D721Med (cell line): Measurements from ENCODE around the gene TBP.
"Not testable (repeated sequence)": the region's sequence is repeated elsewhere in the genome, so short reads cannot be mapped to it uniquely, and the experiment has no call there.

Experiments used
- DNase-seq: peaks from one replicate; pipeline ENCODE4 v3.0.0; 2011; ENCODE audit warnings: low spot score; ENCODE audit not compliant: insufficient read length
- FAIRE-seq: peaks from 2 replicates; lab custom pipeline; 2011; peaks lifted over from hg19 to GRCh38; lab: Jason Lieb, UNC
- TF ChIP-seq, protein P1 (sequence below): IDR thresholded peaks from 2 replicates; pipeline ENCODE4 v1.5.1; 2012; ENCODE audit warnings: mild to moderate bottlenecking, control low read depth; ENCODE audit not compliant: insufficient read depth; ENCODE audit errors: missing control alignments

Gene TBP

GRCh38 chr6:170554013-170554795, at the start of gene TBP:
TSS of gene TBP (plus strand) at chr6:170554369. CDS start at chr6:170557030, 2,661 bp downstream.
- peak; percentile 68 for FAIRE-seq
- peak; percentile 37 for DNase-seq
- TF ChIP-seq, protein P1, sequence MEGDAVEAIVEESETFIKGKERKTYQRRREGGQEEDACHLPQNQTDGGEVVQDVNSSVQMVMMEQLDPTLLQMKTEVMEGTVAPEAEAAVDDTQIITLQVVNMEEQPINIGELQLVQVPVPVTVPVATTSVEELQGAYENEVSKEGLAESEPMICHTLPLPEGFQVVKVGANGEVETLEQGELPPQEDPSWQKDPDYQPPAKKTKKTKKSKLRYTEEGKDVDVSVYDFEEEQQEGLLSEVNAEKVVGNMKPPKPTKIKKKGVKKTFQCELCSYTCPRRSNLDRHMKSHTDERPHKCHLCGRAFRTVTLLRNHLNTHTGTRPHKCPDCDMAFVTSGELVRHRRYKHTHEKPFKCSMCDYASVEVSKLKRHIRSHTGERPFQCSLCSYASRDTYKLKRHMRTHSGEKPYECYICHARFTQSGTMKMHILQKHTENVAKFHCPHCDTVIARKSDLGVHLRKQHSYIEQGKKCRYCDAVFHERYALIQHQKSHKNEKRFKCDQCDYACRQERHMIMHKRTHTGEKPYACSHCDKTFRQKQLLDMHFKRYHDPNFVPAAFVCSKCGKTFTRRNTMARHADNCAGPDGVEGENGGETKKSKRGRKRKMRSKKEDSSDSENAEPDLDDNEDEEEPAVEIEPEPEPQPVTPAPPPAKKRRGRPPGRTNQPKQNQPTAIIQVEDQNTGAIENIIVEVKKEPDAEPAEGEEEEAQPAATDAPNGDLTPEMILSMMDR: no peak

DNA sequence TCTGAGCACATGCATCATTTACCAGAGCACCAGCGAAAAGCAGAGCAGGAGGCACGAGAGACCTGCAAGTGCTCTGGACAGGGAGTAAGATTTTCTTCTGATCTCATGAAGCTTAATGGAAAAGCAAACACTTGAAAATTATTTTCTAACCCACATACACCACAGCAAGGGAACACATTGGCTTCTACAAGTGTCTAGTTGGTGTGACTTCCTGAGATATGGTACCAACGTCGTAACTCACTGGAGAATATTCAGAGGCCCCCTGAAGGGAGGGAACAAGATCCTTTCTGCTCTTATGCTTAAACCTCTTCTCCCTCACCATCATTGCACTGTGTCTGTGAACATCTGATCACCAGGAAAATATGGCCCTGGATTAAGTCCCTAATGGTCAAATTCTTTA, 49.7 kb upstream of the TBP start:
- TF ChIP-seq, protein P1: no peak
- DNase-seq (no peak), FAIRE-seq (no peak)

DNA sequence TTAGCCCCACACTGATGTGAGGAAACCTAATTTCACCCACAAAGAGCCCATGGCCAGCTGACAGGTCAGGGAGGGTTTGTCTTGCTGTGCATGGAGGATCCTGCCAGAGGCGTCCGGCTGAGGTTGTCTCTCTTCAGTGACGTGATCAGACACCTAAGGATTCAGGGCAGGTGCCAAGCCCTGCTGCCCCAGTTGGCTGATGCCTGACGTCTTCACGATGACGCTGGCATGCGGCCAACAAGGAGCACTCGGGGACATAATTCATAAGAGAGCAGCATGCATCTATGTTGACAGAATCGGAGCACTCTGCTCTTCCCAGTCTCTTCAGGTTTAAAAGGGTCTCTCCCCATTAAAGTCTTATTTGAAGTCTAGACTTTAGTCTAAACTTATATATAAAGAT, 48.9 kb upstream of the TBP start:
- TF ChIP-seq, protein P1: no peak
- DNase-seq (no peak), FAIRE-seq (no peak)

GRCh38 chr6:170506446-170506845, 47.7 kb upstream of the TBP start:
- FAIRE-seq: no peak
- TF ChIP-seq, protein P1: no peak
- no peak for DNase-seq

- FAIRE-seq, DNase-seq: not testable (repeated sequence)
Measured at GRCh38 chr6:170507728-170508127, 46.4 kb upstream of the TBP start.

GRCh38 chr6:170508275-170508674, 45.9 kb upstream of the TBP start:
- not testable (repeated sequence) for FAIRE-seq, DNase-seq

DNA sequence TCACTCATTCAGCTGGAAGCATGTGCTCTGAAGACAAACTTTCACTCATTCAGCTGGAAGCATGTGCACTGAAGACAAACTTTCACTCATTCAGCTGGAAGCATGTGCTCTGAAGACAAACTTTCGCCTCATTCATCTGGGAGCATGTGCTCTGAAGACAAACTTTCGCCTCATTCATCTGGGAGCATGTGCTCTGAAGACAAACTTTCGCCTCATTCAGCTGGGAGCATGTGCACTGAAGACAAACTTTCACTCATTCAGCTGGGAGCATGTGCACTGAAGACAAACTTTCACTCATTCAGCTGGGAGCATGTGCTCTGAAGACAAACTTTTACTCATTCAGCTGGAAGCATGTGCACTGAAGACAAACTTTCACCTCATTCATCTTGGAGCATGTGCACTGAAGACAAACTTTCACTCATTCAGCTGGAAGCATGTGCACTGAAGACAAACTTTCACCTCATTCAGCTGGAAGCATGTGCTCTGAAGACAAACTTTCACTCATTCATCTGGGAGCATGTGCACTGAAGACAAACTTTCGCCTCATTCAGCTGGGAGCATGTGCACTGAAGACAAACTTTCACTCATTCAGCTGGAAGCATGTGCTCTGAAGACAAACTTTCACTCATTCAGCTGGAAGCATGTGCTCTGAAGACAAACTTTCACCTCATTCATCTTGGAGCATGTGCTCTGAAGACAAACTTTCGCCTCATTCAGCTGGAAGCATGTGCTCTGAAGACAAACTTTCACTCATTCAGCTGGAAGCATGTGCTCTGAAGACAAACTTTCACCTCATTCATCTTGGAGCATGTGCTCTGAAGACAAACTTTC, 45.1 kb upstream of the TBP start:
- not testable (repeated sequence) for DNase-seq, FAIRE-seq

- DNase-seq (no peak), FAIRE-seq (no peak)
- TF ChIP-seq, protein P1: no peak
Measured at GRCh38 chr6:170509723-170510018, 44.5 kb upstream of the TBP start.
